DOHH2 (cell line): ENCODE results near the gene FASTKD1.

Source experiments
- CTCF ChIP-seq: fragments of 200-600 bp; sonication (generic); IDR thresholded peaks from one replicate; pipeline ENCODE4 v1.5.1; 2014; ENCODE audit warnings: antibody characterized with exemption, mild to moderate bottlenecking, low read depth, low read length; ENCODE audit not compliant: poor library complexity, severe bottlenecking
- EZH2phosphoT487 ChIP-seq: fragments of 200-600 bp; sonication (generic); IDR thresholded peaks from 2 replicates; pipeline ENCODE4 v1.6.1; 2017; ENCODE audit warnings: borderline replicate concordance, mild to moderate bottlenecking, antibody characterized with exemption, low read length, moderate library complexity, mixed read lengths

DNA sequence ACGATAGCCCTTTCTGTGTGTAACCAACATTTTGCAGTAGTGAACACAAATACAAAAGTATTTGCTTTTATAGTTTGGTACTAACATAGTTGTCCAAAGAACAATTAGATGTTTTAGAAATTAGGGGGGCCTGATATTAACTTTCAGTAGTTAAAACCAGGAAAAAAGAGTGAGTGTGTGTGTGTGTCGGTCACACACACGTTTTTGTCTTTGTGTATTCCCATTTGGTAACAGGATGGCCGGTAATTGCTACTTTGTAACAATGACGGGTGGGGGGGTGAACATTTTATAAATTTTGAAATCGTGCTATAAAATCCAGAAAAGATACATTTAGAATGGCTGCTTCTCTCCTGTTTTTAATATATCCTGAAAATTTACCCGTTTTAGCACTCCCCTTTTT, 12.0 kb upstream of the FASTKD1 start:
- TF ChIP-seq CTCF, result no peak
- no peak for TF ChIP-seq EZH2phosphoT487
